ENCODE measurements around the gene RPTOR.
A peak's percentile ranks its signal among the peaks of the same experiment; 100 is the strongest.
"Not testable (repeated sequence)": the region's sequence is repeated elsewhere in the genome, so short reads cannot be mapped to it uniquely, and the experiment has no call there.

The RPTOR gene

GRCh38 chr17:80861418-80861815 lies 316.8 kb downstream of the RPTOR start:
- DNase-seq (ENCODE audit: low read depth in 2 of 2), result no peak

- DNase-seq (ENCODE audit: low read depth in 2 of 2), result peak in 1 of 2 donors; percentile 34
Observed at GRCh38 chr17:80861892-80862291, 317.3 kb downstream of the RPTOR start.

GRCh38 chr17:80862481-80862961 lies 317.9 kb downstream of the RPTOR start:
- DNase-seq (ENCODE audit: low read depth in 2 of 2), result no peak

- no peak for DNase-seq (ENCODE audit: low read depth in 2 of 2)
Observed at GRCh38 chr17:80862978-80863377, 318.3 kb downstream of the RPTOR start.

GRCh38 chr17:80863626-80864025 lies 319.0 kb downstream of the RPTOR start:
- DNase-seq (ENCODE audit: low read depth in 2 of 2), result no peak

GRCh38 chr17:80864751-80865150 lies 320.1 kb downstream of the RPTOR start:
- no peak for DNase-seq (ENCODE audit: low read depth in 2 of 2)

- peak in 1 of 2 donors; percentile 70 for DNase-seq (ENCODE audit: low read depth in 2 of 2)
Observed at GRCh38 chr17:80866050-80866793, 321.6 kb downstream of the RPTOR start.

- no peak for DNase-seq (ENCODE audit: low read depth in 2 of 2)
Observed at GRCh38 chr17:80868022-80868609, 323.5 kb downstream of the RPTOR start.

GRCh38 chr17:80869481-80870145 lies 325.0 kb downstream of the RPTOR start:
- no peak for DNase-seq (ENCODE audit: low read depth in 2 of 2)

- DNase-seq (ENCODE audit: low read depth in 2 of 2), result no peak
Observed at GRCh38 chr17:80870401-80870800, 325.8 kb downstream of the RPTOR start.

GRCh38 chr17:80871341-80871740 lies 326.7 kb downstream of the RPTOR start:
- DNase-seq (ENCODE audit: low read depth in 2 of 2), result no peak

- DNase-seq (ENCODE audit: low read depth in 2 of 2), result no peak
Observed at GRCh38 chr17:80872001-80872500, 327.4 kb downstream of the RPTOR start.

GRCh38 chr17:80872501-80873306 lies 328.1 kb downstream of the RPTOR start:
- DNase-seq (ENCODE audit: low read depth in 2 of 2), result no peak

- DNase-seq (ENCODE audit: low read depth in 2 of 2), result no peak
Observed at GRCh38 chr17:80873307-80873951, 328.8 kb downstream of the RPTOR start.

- no peak for DNase-seq (ENCODE audit: low read depth in 2 of 2)
Observed at GRCh38 chr17:80874866-80875445, 330.3 kb downstream of the RPTOR start.

GRCh38 chr17:80875480-80875995 lies 330.9 kb downstream of the RPTOR start:
- not testable (repeated sequence) for DNase-seq (ENCODE audit: low read depth in 2 of 2)

- DNase-seq (ENCODE audit: low read depth in 2 of 2), result not testable (repeated sequence)
Observed at GRCh38 chr17:80876456-80876949, 331.9 kb downstream of the RPTOR start.

- peak; percentile 54 to 68 for DNase-seq (ENCODE audit: low read depth in 2 of 2)
Observed at GRCh38 chr17:80876950-80877728, 332.5 kb downstream of the RPTOR start.

GRCh38 chr17:80877729-80878303 lies 333.2 kb downstream of the RPTOR start:
- no peak for DNase-seq (ENCODE audit: low read depth in 2 of 2)
